GM21423 (cell line): ENCODE results near the gene SERPINB4.

Source experiments
- ATAC-seq: cut with Tn5 transposase; IDR thresholded peaks from one replicate; pipeline ENCODE4 v1.9.1; 2021; ENCODE audit warnings: mild to moderate bottlenecking, moderate library complexity; ENCODE audit not compliant: unreplicated experiment

Gene SERPINB4

DNA sequence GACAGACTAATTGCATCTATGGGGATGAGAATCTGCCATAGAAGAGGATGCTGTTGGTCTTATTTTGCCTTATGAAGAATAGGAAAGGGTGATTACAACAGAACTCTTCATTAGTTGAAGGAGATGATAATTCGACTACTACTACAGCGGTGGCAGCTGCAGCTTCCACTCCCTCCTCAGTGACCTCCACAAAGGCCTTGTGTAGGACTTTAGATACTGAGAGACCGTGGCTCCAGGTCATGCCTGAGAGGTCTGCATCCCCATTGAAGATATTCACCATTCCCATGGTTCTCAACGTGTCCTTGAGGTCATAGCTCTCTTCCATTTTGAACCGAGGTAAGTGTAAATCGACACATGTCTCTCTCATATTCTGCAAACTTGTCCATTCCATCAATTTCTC, 6.4 kb downstream of the SERPINB4 start:
- ATAC-seq, result no peak

DNA sequence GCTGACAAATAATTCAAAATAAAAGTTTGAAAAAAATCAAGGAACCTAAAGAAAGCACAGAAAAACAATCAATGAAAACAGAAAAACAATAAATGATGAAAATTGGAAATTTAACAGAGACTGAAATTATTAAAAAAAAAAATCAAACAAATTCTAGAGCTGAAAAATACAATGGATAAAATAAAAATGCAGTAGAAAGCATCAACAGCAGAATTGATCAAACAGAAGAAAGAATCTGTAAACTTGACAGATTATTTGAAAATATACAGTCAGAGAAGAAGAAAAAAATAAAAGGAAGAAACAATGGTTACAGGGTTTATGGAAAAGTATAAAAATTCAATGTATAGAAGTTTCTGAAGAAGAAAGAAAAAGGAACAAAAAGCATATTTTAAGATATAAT, 16.2 kb downstream of the SERPINB4 start:
- ATAC-seq, result no peak

DNA sequence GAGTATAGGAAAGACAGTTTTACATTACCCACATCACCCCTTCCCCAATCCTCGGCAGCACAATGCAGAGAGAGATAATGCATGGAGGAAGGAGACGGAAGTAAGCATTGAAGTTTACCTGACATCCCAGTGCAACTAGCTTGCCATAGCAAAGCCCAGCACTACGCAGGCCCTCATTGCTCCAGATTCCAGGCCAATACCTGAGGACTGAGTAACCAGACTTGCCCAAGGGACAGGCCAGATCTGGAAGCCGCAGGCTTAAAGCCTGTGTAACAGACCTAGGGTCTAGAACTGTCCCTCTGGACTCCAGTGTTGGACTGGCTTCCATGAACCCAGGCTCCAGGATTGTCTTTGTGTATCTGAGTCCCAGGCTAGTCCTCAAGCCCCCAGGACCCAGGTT, 17.6 kb downstream of the SERPINB4 start:
- no peak for ATAC-seq

DNA sequence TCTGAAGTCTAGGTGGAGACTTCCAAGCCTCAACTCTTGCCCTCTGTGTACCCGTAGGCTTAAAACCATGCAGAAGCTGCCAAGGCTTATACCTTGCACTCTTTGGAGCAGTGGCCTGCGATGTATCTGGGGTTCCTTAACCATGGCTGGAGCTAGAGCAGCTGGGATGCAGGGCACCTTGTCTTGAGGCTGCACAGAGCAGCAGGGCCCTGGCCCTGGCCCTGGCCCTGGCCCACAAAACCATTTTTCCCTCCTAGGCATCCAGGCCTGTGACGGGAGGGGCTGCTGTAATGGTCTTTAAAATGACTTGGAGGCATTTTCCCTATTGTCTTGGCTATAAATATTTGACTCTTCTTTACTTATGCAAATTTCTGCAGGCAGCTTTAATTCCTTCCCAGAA, 19.2 kb downstream of the SERPINB4 start:
- no peak for ATAC-seq

DNA sequence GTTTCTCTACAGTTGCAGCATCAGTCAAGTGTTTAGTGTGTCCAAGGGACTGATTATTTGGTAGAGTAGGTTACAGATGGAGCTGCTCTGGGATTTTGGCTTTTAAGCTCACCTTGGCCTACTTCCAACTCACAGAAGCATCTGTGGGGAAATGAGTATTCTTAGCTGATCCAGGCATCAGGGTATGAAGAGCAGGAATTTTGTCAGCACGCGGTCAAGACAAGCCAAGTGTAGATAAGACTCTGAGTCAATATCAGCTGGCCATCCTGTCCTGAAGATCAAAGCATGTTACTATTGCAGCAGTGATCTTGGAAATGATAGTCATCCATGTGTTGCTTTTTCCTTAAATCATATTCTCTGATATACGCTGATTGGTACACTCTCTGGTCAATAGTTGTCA, 24.4 kb downstream of the SERPINB4 start:
- ATAC-seq, result no peak

DNA sequence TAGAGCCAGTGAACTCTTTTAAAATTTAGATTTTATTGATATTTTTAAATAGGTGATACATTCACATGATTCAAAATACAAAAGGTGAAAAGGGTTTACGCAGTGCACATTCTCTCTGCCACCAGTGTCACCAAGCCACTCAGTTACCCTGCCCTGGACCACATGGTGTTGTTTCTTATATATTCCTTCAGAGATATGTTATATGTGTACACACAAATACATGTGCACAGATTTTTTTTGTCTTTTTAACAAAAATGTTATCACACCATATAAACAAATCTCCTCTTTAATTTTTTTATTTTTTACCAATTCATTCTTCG, 26.2 kb downstream of the SERPINB4 start:
- no peak for ATAC-seq

DNA sequence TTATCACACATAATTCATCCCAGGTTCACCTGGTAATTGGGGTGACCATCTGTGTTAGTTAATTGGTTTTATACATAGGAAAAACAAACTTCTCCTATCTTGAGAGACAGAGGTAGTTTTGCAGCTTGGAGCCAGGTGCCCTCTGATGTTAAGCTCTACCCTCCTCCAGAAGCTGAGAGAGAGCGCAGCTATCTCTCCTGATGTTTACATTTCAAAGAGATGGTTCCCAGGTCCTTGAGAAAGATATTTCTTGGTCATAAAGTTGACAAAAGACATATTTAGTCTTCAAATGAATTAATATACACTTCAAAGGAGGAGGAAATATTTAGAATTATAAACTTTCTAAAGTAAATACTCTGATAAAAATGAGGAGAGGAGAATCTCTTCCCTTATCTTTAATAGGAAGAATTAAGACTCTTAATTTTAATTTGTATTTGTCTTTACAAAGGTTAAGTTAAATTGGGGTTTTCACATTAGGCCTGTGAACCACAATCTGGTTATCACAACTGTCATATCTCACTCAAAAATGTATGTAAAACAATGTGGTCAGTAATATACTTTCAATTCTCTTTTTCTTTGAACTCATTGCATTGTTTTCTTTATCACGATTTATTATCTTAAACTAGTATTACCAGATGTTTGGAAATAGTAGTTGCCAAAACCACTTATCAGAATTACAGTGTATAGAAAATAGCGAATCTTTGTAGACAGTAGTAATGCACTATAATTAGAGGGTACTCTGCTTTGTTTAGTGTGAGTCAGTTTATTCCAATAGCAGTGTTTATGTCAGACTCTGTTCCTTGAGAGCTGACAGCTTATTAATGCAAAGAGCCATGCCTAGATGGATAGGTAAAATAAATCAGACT, 26.8 kb downstream of the SERPINB4 start:
- peak; percentile 81 for ATAC-seq

DNA sequence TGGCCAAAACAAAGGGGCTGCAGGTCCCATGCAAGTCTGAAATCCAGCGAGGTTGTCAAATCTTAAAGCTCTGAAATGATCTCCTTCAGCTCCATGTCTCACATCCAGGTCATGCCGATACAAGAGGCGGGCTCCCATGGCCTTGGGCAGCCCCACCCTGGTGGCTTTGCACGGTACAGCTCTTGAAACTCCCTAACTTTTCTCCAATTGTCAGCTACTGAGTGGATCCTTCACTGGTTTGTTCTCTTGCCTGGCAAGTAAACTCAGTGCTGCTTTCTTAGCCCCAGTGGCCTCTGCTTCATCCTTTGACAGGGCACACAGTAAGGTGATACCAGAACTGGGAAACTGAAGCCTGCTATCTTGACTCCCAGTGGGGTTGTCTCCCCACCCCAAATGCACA, 30.6 kb downstream of the SERPINB4 start:
- no peak for ATAC-seq

DNA sequence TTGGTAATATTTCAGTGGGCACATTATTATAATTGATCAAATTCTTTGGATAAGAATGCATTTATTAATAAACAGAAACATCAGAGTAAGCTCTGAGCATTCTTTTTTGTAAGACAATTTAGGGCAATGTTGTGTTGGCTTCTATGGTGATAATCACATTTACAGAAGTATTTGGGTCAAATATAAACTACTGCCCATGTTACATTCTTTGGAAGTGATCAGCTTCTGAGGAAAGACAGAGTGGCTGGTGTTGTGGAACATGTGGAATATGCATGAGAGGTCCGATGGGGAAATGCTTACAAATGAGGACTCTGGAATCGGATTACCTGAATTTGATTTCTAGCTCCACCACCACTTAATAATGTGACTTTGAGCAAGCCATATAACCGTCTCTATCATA, 37.5 kb downstream of the SERPINB4 start:
- no peak for ATAC-seq

DNA sequence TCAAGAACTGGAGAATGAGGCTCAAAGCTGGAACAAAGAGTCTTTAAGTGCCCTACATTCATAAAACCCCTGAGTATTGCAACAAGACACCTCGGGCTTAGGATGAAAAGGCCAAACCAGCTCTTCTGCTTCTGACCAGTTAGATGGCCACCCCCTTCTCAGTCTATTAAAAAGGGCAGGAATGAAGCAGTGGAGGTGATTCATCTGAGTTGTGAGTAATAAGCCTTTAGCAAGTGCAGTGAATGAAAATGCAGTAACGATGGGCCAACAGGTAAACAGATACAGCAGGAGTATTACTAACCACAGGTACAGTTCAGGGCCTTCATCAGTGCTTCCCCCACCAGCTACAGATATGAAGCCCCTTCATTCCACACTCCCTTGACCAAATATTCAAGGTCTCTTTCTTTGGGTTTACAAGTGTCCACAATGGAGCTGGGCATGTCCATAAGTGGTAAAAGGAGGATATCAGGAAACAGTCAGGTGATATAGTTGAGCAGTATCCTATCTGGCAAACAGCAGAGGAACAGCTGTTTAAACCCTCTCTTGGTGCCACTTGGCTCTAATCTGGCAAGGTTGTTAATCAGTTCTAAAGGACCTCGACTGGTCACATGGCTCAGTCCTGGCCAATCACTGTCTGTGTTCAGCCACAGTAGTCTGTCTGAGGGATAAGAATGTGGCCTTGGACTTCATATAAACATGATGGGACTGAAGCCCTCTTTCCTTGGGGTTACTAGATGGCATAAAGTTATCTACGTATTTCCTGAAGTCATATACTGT, 39.1 kb downstream of the SERPINB4 start:
- ATAC-seq, result no peak

DNA sequence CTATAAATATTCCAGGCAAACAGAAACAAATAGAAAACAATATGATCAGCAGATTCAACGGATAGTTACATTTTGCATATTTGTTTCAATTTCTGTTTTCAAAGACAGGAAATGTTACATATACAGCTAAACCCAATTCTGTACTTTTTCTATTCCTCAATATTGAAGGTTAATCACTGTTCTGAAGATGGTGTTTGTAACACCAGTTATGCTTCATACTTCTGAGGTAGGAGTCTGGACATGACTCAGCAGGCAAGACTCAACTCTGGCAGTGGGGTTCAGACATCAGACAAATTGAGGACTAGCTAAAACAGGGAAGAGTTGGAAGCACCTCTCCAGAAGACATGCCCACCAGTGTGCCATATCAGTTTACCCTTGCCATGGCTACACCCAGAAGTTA, 40.3 kb downstream of the SERPINB4 start:
- peak; percentile 95 for ATAC-seq

DNA sequence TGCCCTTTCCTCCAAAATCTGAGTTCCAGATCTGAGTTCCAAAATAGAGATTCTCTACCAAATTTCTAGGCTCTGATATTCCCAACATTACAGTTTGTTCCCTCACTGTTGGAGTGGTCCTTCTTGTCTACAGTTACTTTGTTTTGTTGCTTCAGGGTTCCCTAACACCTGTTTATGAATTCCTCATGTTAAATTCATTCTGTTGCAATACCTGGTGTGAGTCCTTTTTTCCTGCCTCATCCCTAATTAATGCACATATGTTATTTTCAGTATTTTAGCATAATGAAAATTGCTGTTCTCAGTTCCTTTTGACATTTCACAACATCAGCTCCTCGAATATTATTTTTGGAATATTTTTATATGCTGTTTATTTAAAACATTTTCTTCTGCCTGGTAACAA, 40.7 kb downstream of the SERPINB4 start:
- ATAC-seq, result no peak

DNA sequence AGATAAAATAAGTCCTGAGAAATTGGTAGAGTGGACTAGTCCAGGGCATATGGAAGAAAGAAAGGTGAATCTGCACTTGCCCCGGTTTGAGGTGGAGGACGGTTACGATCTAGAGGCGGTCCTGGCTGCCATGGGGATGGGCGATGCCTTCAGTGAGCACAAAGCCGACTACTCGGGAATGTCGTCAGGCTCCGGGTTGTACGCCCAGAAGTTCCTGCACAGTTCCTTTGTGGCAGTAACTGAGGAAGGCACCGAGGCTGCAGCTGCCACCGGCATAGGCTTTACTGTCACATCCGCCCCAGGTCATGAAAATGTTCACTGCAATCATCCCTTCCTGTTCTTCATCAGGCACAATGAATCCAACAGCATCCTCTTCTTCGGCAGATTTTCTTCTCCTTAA, 47.1 kb downstream of the SERPINB4 start:
- no peak for ATAC-seq

DNA sequence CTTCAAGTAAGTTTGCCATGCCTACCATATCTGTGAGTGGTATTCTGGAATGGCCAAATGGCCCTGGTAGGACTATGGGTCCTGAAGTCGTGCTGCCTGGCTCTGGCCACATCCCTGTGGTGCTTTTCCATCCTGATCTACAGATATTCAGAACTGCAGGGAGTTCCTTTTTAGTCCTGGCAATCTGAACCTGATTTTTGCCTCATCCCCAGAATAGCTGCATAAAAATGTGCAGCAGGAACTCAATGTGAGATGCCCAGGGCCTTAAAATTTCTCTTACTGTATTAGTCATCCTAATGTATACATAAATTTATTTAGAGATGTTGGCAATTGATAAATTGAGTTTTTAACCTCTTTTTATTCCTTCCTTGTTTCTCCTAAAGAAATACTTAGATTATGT, 51.6 kb downstream of the SERPINB4 start:
- ATAC-seq, result no peak

DNA sequence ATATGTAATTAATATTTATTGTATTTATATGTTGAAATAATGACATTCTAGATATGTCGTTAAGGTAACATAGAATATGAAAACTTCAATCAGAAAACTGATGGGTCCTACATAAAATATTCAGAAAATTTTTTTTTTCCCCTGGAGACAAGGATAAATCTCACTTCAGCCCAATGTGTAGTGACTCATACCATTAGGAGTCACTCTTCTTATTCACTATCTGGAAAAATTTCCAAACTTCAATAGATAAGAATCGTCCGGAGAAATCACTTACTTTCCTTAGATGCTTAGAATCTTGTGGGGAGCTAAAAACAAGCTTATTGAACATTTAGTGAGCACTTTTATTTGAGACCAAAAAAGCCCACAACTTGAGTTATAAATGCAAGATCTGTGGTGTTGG, 52.3 kb downstream of the SERPINB4 start:
- ATAC-seq, result no peak

DNA sequence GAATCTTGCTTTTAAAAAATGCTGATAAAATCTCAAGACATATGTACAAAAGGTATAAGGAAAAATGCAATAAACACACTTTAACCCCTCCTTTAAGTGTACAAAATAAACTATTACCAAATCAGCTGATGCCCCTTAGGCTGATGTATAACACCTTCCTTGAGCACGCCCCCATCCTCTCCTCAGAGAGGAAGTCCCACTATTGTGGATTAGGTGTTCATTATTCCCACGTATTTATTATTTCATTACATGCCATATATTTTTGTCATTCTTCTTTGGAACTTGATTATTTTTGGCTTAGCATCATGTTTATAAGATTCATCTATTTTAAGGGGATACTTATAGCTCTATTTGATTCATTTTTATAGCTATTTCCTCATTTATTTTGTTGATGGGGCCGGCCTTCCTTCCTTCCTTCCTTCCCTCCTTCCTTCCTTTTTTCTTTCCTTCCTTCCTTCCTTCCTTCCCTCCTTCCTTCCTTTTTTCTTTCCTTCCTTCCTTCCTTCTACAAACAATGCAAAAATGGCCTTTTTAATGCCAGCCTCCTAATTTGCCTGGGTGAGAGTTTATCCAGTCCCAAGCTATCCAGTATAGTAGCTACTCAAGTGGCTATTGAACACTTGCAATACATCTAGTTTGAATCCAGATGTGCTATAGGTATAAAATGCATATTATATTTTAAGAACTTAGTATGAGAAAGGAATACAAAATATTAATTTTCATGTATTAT, 52.9 kb downstream of the SERPINB4 start:
- ATAC-seq, result no peak

DNA sequence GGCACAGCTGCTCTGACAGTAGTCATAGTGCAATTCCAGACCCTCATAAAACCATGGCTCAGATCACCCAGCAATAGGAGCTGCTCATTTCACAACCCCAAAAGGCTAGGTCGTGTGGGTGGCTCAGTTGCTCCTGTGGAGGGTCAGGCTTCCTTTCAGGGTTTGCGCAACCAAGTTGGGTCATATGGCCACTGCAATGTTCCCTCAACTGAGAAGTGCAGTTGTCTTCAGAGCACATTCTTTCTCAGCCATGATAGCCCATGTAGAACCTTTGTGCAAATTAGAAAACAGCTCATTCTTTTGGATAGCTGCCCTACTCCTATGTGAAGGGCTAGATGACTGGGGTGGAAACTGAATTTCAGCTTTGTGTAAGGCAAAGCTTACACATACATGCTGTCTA, 53.7 kb downstream of the SERPINB4 start:
- no peak for ATAC-seq

DNA sequence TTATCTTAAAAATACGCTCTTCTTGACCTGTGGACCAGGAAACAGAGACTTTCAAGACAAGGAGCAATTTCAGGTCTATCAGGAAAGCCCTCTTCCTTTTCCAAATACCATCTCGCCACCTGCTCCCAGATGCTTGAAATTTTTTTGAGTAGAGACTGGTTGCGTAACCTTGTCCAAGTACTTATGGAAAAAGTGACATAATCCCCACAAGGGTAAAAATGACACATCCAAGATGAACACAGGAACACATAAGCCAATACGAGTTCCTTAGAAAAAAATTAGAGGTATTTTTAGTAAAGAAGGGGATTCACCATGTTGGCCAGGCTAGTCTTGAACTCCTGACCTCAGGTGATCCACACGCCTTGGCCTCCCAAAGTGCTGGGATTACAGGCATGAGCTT, 55.1 kb downstream of the SERPINB4 start:
- ATAC-seq, result no peak
